Measurements from ENCODE around the gene DNPEP.

- TF ChIP-seq CTCF (IDR thresholded peaks at IDR 0.05) = no peak
- TF ChIP-seq POLR2A (IDR thresholded peaks at IDR 0.05) = no peak
- TF ChIP-seq EP300 (IDR thresholded peaks at IDR 0.05) = no peak
Observed at GRCh38 chr2:219401606-219402005, 13.9 kb upstream of the DNPEP start.
